ENCODE results near the gene TMEM151B. TPM values are rescaled to one million over a fixed set of nuclear protein-coding genes. Genes with fewer than 3 reads are reported as not detected.

Gene TMEM151B
- total RNA-seq, 4 donors from 2014 or later = 0.10 to 0.15 TPM; not detected in 2

GRCh38 chr6:44233567-44234100, 36.6 kb upstream of the TMEM151B start:
- DNase-seq (ENCODE audit: low spot score in 2 of 2) = no peak
- H3K27ac ChIP-seq = peak overlapping the region; percentile 61
- TF ChIP-seq POLR2AphosphoS5 (IDR thresholded peaks at IDR 0.05) (no peak), CTCF (IDR thresholded peaks at IDR 0.05) (no peak), POLR2A (IDR thresholded peaks at IDR 0.05) (no peak), EP300 (IDR thresholded peaks at IDR 0.05) (no peak)
- H3K4me1 ChIP-seq = peaks cover 58% of the 10 kb centered on the region
- H3K27me3 ChIP-seq = no peaks in the 10 kb centered on the region
- no peaks in the 10 kb centered on the region for H3K9me3 ChIP-seq
- WGBS = 68% methylated on average over 14 of the region's 14 CpGs
- peaks cover 37% of the 10 kb centered on the region for H3K36me3 ChIP-seq
- no peak overlapping the region for H3K4me3 ChIP-seq

GRCh38 chr6:44234101-44235025, 35.9 kb upstream of the TMEM151B start:
- Histone ChIP-seq H3K27ac (peak overlapping the region; percentile 61), H3K36me3 (peaks cover 37% of the 10 kb centered on the region), H3K27me3 (no peaks in the 10 kb centered on the region), H3K4me1 (peaks cover 54% of the 10 kb centered on the region), H3K9me3 (no peaks in the 10 kb centered on the region), H3K4me3 (no peak overlapping the region)
- WGBS = 23% methylated on average over 5 of the region's 5 CpGs
- peak in 1 of 2 donors; percentile 83 for DNase-seq (ENCODE audit: low spot score in 2 of 2)
- TF ChIP-seq EP300 (IDR thresholded peaks at IDR 0.05) (no peak), POLR2A (IDR thresholded peaks at IDR 0.05) (no peak), CTCF (IDR thresholded peaks at IDR 0.05) (peak; percentile 69 to 73)

GRCh38 chr6:44235269-44235668, 35.0 kb upstream of the TMEM151B start:
- H3K36me3 ChIP-seq = peaks cover 29% of the 10 kb centered on the region
- H3K27me3 ChIP-seq = no peaks in the 10 kb centered on the region
- WGBS = 65% methylated on average over 6 of the region's 6 CpGs
- peak overlapping the region; percentile 61 for H3K27ac ChIP-seq
- peaks cover 54% of the 10 kb centered on the region for H3K4me1 ChIP-seq
- no peak for DNase-seq (ENCODE audit: low spot score in 2 of 2)
- no peak for TF ChIP-seq EP300 (IDR thresholded peaks at IDR 0.05)
- no peak for TF ChIP-seq POLR2AphosphoS5 (IDR thresholded peaks at IDR 0.05)
- no peak for TF ChIP-seq CTCF (IDR thresholded peaks at IDR 0.05)
- no peak for TF ChIP-seq POLR2A (IDR thresholded peaks at IDR 0.05)
- H3K4me3 ChIP-seq = no peak overlapping the region
- no peaks in the 10 kb centered on the region for H3K9me3 ChIP-seq

- WGBS = 91% methylated on average over 6 of the region's 6 CpGs
- H3K4me1 ChIP-seq = peaks cover 54% of the 10 kb centered on the region
- TF ChIP-seq CTCF (IDR thresholded peaks at IDR 0.05) (no peak), POLR2AphosphoS5 (IDR thresholded peaks at IDR 0.05) (no peak), POLR2A (IDR thresholded peaks at IDR 0.05) (no peak), EP300 (IDR thresholded peaks at IDR 0.05) (no peak)
- H3K9me3 ChIP-seq = no peaks in the 10 kb centered on the region
- no peak overlapping the region for H3K4me3 ChIP-seq
- H3K36me3 ChIP-seq = peaks cover 22% of the 10 kb centered on the region
- no peaks in the 10 kb centered on the region for H3K27me3 ChIP-seq
- H3K27ac ChIP-seq = peak overlapping the region; percentile 61
- DNase-seq (ENCODE audit: low spot score in 2 of 2) = no peak
These were observed 34.2 kb upstream of the TMEM151B start for GRCh38 chr6:44235891-44236516.
